CD14-positive monocyte (primary cell): ENCODE results near the gene TMEM132C. TPM values are rescaled to one million over a fixed set of nuclear protein-coding genes. Genes with fewer than 3 reads are reported as not detected.

Experiments used
- DNase-seq, 3 donors: peaks; one replicate each; pipeline ENCODE4 v3.0.0-alpha.2; 2011 to 2022
- H2AFZ ChIP-seq: 2 replicates; pipeline ENCODE4 v1.6.0; 2012; ENCODE audit warnings: mild to moderate bottlenecking, low read depth, low read length, inconsistent platforms; ENCODE audit not compliant: insufficient read depth, poor library complexity, severe bottlenecking
- H3K27ac ChIP-seq, 2 donors: 1 replicate in 1 of 2; 2 replicates in 1 of 2; pipeline ENCODE4 v1.5.1; 2012 to 2013; ENCODE audit warnings: low read length in 2 of 2, control low read depth in 1 of 2, inconsistent platforms in 1 of 2, low read depth in 1 of 2, mild to moderate bottlenecking in 1 of 2
- H3K27me3 ChIP-seq, 2 donors: one replicate each; pipeline versions ENCODE4 v1.6.0 to v1.6.1; 2011 to 2013; ENCODE audit warnings: low read length in 2 of 2; ENCODE audit not compliant: control insufficient read depth in 2 of 2, insufficient read depth in 2 of 2
- H3K36me3 ChIP-seq, 2 donors: replicated peaks in 1 of 2; 1 replicate in 1 of 2; 2 replicates in 1 of 2; pipeline versions ENCODE4 v1.5.1 to v1.6.1; 2012 to 2013; ENCODE audit warnings: low read length in 2 of 2, control low read depth in 1 of 2, inconsistent platforms in 1 of 2, mild to moderate bottlenecking in 1 of 2; ENCODE audit not compliant: insufficient read depth in 2 of 2, control insufficient read depth in 1 of 2
- H3K4me1 ChIP-seq, 2 donors: 1 replicate in 1 of 2; 2 replicates in 1 of 2; pipeline versions ENCODE4 v1.5.1 to v1.6.1; 2012 to 2013; ENCODE audit warnings: low read length in 2 of 2, control low read depth in 1 of 2, inconsistent platforms in 1 of 2, mild to moderate bottlenecking in 1 of 2, moderate library complexity in 1 of 2; ENCODE audit not compliant: insufficient read depth in 2 of 2, control insufficient read depth in 1 of 2
- H3K4me2 ChIP-seq: replicated peaks from 2 replicates; pipeline ENCODE3; 2012; ENCODE audit warnings: low read length, moderate library complexity, mild to moderate bottlenecking; ENCODE audit not compliant: poor library complexity, severe bottlenecking; ENCODE audit errors: extremely low read depth
- H3K4me3 ChIP-seq, 3 experiments: fragments of 200-600 bp in 1 of 3; sonication (generic) in 1 of 3; replicated peaks in 1 of 3; 1 replicate in 2 of 3; 2 replicates in 1 of 3; pipeline ENCODE4 v1.5.1; 2011 to 2013; ENCODE audit warnings: low read length in 3 of 3, mild to moderate bottlenecking in 3 of 3, control low read depth in 2 of 3, low read depth in 2 of 3, inconsistent platforms in 1 of 3, moderate library complexity in 1 of 3
- H3K79me2 ChIP-seq: 2 replicates; pipeline ENCODE4 v1.6.0; 2012; ENCODE audit warnings: mild to moderate bottlenecking, control low read depth, inconsistent platforms, low read length, moderate library complexity; ENCODE audit not compliant: insufficient read depth
- H3K9ac ChIP-seq: 2 replicates; pipeline ENCODE4 v1.6.0; 2017; ENCODE audit warnings: low read length, mild to moderate bottlenecking; ENCODE audit not compliant: insufficient read depth, poor library complexity, severe bottlenecking
- H3K9me3 ChIP-seq, 2 donors: replicated peaks in 1 of 2; 1 replicate in 1 of 2; 2 replicates in 1 of 2; pipeline versions ENCODE4 v1.5.1 to v1.6.1; 2012 to 2013; ENCODE audit warnings: low read length in 2 of 2, control low read depth in 1 of 2; ENCODE audit not compliant: control insufficient read depth in 1 of 2, insufficient read depth in 1 of 2
- H4K20me1 ChIP-seq: 2 replicates; pipeline ENCODE4 v1.6.0; 2012; ENCODE audit warnings: mild to moderate bottlenecking, low read length, control low read depth, moderate library complexity; ENCODE audit not compliant: insufficient read depth
- H3K27ac Mint-ChIP-seq, 7 donors: one replicate each; pipeline ENCODE4 v1.8.0; 2020; ENCODE audit warnings: mild to moderate bottlenecking in 7 of 7, mixed read lengths in 7 of 7, moderate library complexity in 6 of 7, inconsistent platforms in 2 of 7
- H3K27me3 Mint-ChIP-seq, 3 donors: one replicate each; pipeline ENCODE4 v1.8.0; 2021 to 2022; ENCODE audit warnings: low read depth in 3 of 3, mild to moderate bottlenecking in 3 of 3, mixed read lengths in 3 of 3, moderate library complexity in 3 of 3, inconsistent platforms in 1 of 3
- H3K36me3 Mint-ChIP-seq, 2 donors: one replicate each; pipeline ENCODE4 v1.8.0; 2020; ENCODE audit warnings: mixed read lengths in 2 of 2, inconsistent platforms in 1 of 2, mild to moderate bottlenecking in 1 of 2
- H3K4me1 Mint-ChIP-seq: one replicate; pipeline ENCODE4 v1.8.0; 2020; ENCODE audit warnings: mild to moderate bottlenecking, mixed read lengths
- H3K4me3 Mint-ChIP-seq, 2 donors: one replicate each; pipeline ENCODE4 v1.8.0; 2020; ENCODE audit warnings: mild to moderate bottlenecking in 2 of 2, mixed read lengths in 2 of 2, moderate library complexity in 1 of 2
- H3K9me3 Mint-ChIP-seq, 7 donors: one replicate each; pipeline ENCODE4 v1.8.0; 2020 to 2022; ENCODE audit warnings: mixed read lengths in 7 of 7, mild to moderate bottlenecking in 6 of 7, moderate library complexity in 6 of 7, inconsistent platforms in 2 of 7
- CTCF ChIP-seq: fragments of 200-600 bp; IDR thresholded peaks from one replicate; pipeline ENCODE4 v1.8.0; 2022; ENCODE audit warnings: antibody characterized with exemption, mild to moderate bottlenecking
- WGBS: methylation state at CpG from one replicate; pipeline ENCODE4 v1.1.5; 2013; ENCODE audit warnings: missing lambda C conversion rate; ENCODE audit not compliant: insufficient coverage; 5-methylcytosine and 5-hydroxymethylcytosine counted together
- intact Hi-C, 2 donors: fragments of 100-400 bp; cut with micrococcal nuclease; formaldehyde crosslinking; loops; one replicate each; pipeline versions ENCODE4 v1.15.0 to v1.15.1; 2023
- polyA plus RNA-seq, 3 donors: library from polyadenylated mRNA; depleted of rRNA in 1 of 3; unstranded in 2 of 3; stranded (reverse) in 1 of 3; fragments of 300-500 nt in 2 of 3; fragments of >200 nt in 1 of 3; fragmentation: Illumina TruSeq in 2 of 3; gene quantifications; 1 replicate in 2 of 3; 2 replicates in 1 of 3; pipeline ENCODE4 v1.2.3, GENCODE V29; 2012 to 2021

The TMEM132C gene
- polyA plus RNA-seq, 3 donors: not detected

- intact Hi-C loops: no loop called here
These were observed 5.2 kb upstream of the TMEM132C start for GRCh38 chr12:128261757-128262156.

GRCh38 chr12:128265566-128265965, 1.4 kb upstream of the TMEM132C start:
- intact Hi-C loops: no loop called here

More at GRCh38 chr12:128261757-128262156, 5.2 kb upstream of the TMEM132C start:
- no peaks in the 10 kb centered on the region for H3K4me1 Mint-ChIP-seq
- Histone ChIP-seq H3K79me2 (no peaks in the 10 kb centered on the region), H3K36me3 (no peaks in the 10 kb centered on the region), H3K9me3 (peaks cover 0 to 5% of the 10 kb centered on the region in 2 donors), H2AFZ (no peak overlapping the region), H3K4me3 (no peak overlapping the region), H4K20me1 (no peaks in the 10 kb centered on the region), H3K4me1 (no peaks in the 10 kb centered on the region), H3K27me3 (peaks cover 6 to 18% of the 10 kb centered on the region in 2 donors), H3K4me2 (no peak overlapping the region), H3K27ac (no peak overlapping the region), H3K9ac (no peak overlapping the region)
- TF ChIP-seq CTCF: no peak
- DNase-seq: no peak
- 89% methylated on average over 1 of the region's 3 CpGs for WGBS
- no peak overlapping the region for H3K27ac Mint-ChIP-seq
- H3K4me3 Mint-ChIP-seq: no peak overlapping the region
- H3K27me3 Mint-ChIP-seq: peaks cover 19 to 26% (median 26%) of the 10 kb centered on the region in 3 donors
- H3K9me3 Mint-ChIP-seq: peaks cover 0 to 11% (median 9%) of the 10 kb centered on the region in 7 donors
- H3K36me3 Mint-ChIP-seq: peaks cover 0 to 2% of the 10 kb centered on the region in 2 donors

More at GRCh38 chr12:128265566-128265965, 1.4 kb upstream of the TMEM132C start:
- Histone ChIP-seq H3K36me3 (no peaks in the 10 kb centered on the region), H3K4me1 (no peaks in the 10 kb centered on the region), H3K9me3 (peaks cover 0 to 10% of the 10 kb centered on the region in 2 donors), H3K4me3 (no peak overlapping the region), H3K9ac (no peak overlapping the region), H3K27ac (no peak overlapping the region), H4K20me1 (no peaks in the 10 kb centered on the region), H3K79me2 (no peaks in the 10 kb centered on the region), H3K27me3 (peaks cover 30 to 49% of the 10 kb centered on the region in 2 donors), H2AFZ (no peak overlapping the region), H3K4me2 (no peak overlapping the region)
- no peak overlapping the region for H3K27ac Mint-ChIP-seq
- H3K4me1 Mint-ChIP-seq: no peaks in the 10 kb centered on the region
- H3K9me3 Mint-ChIP-seq: peaks cover 0 to 16% (median 9%) of the 10 kb centered on the region in 7 donors
- H3K4me3 Mint-ChIP-seq: peak overlapping the region in 1 of 2 donors; percentile 76
- 0% methylated on average over 2 of the region's 7 CpGs for WGBS
- peaks cover 0 to 2% of the 10 kb centered on the region in 2 donors for H3K36me3 Mint-ChIP-seq
- DNase-seq: no peak
- H3K27me3 Mint-ChIP-seq: peaks cover 44 to 52% (median 51%) of the 10 kb centered on the region in 3 donors
- no peak for TF ChIP-seq CTCF
